BJ (cell line): ENCODE results near the gene NKAIN2. TPM values are rescaled to one million over a fixed set of nuclear protein-coding genes. Genes with fewer than 3 reads are reported as not detected.

Source experiments
- CTCF ChIA-PET: fragments of 350-600 bp; formaldehyde crosslinking; extraction: SDS; loops from one replicate; lab custom pipeline; 2021; ENCODE audit warnings: antibody characterized with exemption, inconsistent platforms; lab: Yijun Ruan, JAX
- POLR2A ChIA-PET: fragments of 300-600 bp; sonication (Branson Sonifier 250); formaldehyde crosslinking; extraction: SDS; loops from one replicate; lab custom pipeline; 2021; ENCODE audit warnings: antibody characterized with exemption; lab: Charles Lee
- DNase-seq: peaks from one replicate; pipeline ENCODE4 v3.0.0-alpha.2; 2011; ENCODE audit warnings: low read depth
- H3K27me3 ChIP-seq: 2 replicates; pipeline ENCODE4 v1.6.0; 2011; ENCODE audit warnings: low read length; ENCODE audit not compliant: control insufficient read depth, insufficient read depth
- H3K36me3 ChIP-seq: 2 replicates; pipeline ENCODE4 v1.5.1; 2011; ENCODE audit warnings: low read length; ENCODE audit not compliant: control insufficient read depth, insufficient read depth
- H3K4me3 ChIP-seq: 2 replicates; pipeline ENCODE4 v1.5.1; 2011; ENCODE audit warnings: low read depth, mild to moderate bottlenecking, control low read depth, low read length
- polyA plus RNA-seq: library from polyadenylated mRNA; depleted of rRNA; stranded (reverse); fragments of >200 nt; gene quantifications from 2 replicates; pipeline ENCODE4 v1.2.3, GENCODE V29; 2011
- TF ChIP-seq, protein P1 (sequence below): IDR thresholded peaks from 2 replicates; pipeline ENCODE4 v1.5.1; 2011; ENCODE audit warnings: low read depth, mild to moderate bottlenecking, control low read depth, inconsistent platforms, low read length, moderate library complexity; ENCODE audit not compliant: insufficient read depth

The NKAIN2 gene
- polyA plus RNA-seq, 1 experiment = not detected

DNA sequence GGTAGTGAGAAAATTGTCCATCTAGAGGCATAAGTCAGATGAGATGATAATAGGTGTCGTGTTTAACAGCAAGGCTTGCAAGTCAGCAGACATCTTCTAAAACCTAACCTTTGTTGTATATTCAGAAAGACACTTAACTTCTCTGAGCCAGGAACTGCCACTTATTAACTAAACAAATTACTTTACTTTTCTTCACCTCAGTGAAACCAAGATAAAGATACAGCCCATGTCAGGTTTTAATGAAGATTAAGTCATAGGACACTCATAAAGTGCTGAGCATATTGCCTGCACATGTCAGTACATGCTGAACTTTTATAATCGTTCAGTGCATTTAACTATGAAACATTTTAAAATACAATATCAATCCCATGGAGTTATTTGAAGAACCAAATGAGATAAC is 286.8 kb downstream of the NKAIN2 start:
- DNase-seq = no peak
- TF ChIP-seq, protein P1, sequence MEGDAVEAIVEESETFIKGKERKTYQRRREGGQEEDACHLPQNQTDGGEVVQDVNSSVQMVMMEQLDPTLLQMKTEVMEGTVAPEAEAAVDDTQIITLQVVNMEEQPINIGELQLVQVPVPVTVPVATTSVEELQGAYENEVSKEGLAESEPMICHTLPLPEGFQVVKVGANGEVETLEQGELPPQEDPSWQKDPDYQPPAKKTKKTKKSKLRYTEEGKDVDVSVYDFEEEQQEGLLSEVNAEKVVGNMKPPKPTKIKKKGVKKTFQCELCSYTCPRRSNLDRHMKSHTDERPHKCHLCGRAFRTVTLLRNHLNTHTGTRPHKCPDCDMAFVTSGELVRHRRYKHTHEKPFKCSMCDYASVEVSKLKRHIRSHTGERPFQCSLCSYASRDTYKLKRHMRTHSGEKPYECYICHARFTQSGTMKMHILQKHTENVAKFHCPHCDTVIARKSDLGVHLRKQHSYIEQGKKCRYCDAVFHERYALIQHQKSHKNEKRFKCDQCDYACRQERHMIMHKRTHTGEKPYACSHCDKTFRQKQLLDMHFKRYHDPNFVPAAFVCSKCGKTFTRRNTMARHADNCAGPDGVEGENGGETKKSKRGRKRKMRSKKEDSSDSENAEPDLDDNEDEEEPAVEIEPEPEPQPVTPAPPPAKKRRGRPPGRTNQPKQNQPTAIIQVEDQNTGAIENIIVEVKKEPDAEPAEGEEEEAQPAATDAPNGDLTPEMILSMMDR = no peak
- ChIA-PET CTCF (no interaction called here), POLR2A (no interaction called here)
- Histone ChIP-seq H3K36me3 (no peaks in the 10 kb centered on the region), H3K4me3 (no peak overlapping the region), H3K27me3 (no peaks in the 10 kb centered on the region)

DNA sequence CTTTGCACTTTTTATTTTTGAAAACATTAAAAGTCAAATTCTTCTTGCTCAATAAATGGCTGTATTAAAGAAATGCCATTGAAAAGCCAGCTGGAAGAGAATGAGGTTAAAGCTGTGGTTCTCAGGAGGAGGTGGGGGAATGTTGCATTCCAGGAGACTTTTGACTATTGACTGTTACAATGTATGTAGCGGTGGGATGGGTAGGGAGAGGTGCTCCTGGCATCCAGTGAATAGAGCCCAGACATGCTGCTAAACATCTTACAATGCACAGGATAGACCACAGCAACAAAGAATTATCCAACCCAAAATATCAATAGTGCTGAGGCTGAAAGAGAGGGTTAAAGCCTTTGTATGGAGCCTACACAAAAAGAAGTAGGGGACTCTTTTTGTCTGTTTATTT is 295.9 kb downstream of the NKAIN2 start:
- ChIA-PET CTCF (no interaction called here), POLR2A (no interaction called here)
- no peak overlapping the region for H3K4me3 ChIP-seq
- no peak for DNase-seq
- no peaks in the 10 kb centered on the region for H3K27me3 ChIP-seq
- TF ChIP-seq, protein P1 = no peak
- no peaks in the 10 kb centered on the region for H3K36me3 ChIP-seq

GRCh38 chr6:124110514-124110913 is 306.8 kb downstream of the NKAIN2 start:
- ChIA-PET CTCF (no interaction called here), POLR2A (no interaction called here)

DNA sequence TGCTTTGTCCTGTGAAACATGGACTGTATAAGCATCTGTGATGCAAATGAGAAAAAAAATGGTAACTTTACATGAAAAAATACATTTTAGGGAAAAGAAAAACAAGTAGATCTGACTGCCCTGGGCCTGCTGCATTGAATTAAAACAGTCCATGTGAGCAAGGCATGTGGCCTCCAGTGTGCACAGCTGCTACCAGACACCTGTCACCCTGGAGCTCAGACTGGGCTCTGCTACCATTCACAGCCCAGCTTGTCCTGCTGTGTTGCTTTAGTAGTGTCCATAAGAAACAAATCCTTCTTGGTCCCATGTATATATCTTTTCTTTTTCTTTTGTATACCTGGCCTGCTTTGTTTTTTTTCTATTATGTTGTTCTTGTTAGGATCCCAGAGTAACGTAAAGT is 315.9 kb downstream of the NKAIN2 start:
- Histone ChIP-seq H3K36me3 (no peaks in the 10 kb centered on the region), H3K27me3 (no peaks in the 10 kb centered on the region), H3K4me3 (no peak overlapping the region)
- TF ChIP-seq, protein P1 = no peak
- POLR2A ChIA-PET = no interaction called here
- CTCF ChIA-PET = no interaction called here
- DNase-seq = no peak

More at GRCh38 chr6:124110514-124110913, 306.8 kb downstream of the NKAIN2 start:
- Histone ChIP-seq H3K36me3 (no peaks in the 10 kb centered on the region), H3K4me3 (no peak overlapping the region), H3K27me3 (no peaks in the 10 kb centered on the region)
- DNase-seq = no peak
- TF ChIP-seq, protein P1 = no peak

DNA sequence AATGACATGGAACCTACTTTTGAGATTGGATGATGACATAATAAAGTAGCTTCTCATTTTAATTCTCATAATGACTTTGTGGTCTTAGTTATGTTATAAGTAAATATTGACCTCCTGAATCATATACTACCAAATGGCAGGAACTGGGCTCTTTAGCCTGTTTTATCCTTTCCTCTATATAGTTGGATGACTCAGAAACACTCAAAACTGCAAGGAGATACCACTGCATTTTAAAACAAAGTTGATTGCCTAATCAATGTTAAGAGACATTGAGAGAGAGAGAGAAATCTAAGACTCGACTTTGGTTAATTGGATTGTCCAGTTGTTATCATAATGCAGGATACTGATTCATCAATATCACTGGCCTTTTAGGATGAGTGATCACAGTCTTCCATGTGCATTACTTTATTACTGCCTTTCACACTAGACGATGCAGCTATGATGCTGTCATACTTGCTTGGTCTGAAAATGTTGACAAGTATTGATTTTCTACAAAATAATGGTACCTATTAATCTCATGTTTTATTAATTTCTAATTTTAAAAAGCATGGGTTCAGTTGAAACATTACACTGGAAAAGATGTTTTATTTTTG is 320.0 kb downstream of the NKAIN2 start:
- CTCF ChIA-PET = no interaction called here
- no peaks in the 10 kb centered on the region for H3K27me3 ChIP-seq
- POLR2A ChIA-PET = no interaction called here
- TF ChIP-seq, protein P1 = no peak
- H3K36me3 ChIP-seq = no peaks in the 10 kb centered on the region
- no peak overlapping the region for H3K4me3 ChIP-seq
- DNase-seq = no peak
